NOMO-1 treated with DMSO at 0.1 percent for 48 hours (cell line): ENCODE measurements around the gene JUP.
A peak's percentile ranks its signal among the peaks of the same experiment; 100 is the strongest.
"Not testable (repeated sequence)": the region's sequence is repeated elsewhere in the genome, so short reads cannot be mapped to it uniquely, and the experiment has no call there.

Source experiments
- DNase-seq: peaks from one replicate; lab custom pipeline; 2025; ENCODE audit not compliant: unreplicated experiment; lab: John Stamatoyannopoulos, UW

The JUP gene

DNA sequence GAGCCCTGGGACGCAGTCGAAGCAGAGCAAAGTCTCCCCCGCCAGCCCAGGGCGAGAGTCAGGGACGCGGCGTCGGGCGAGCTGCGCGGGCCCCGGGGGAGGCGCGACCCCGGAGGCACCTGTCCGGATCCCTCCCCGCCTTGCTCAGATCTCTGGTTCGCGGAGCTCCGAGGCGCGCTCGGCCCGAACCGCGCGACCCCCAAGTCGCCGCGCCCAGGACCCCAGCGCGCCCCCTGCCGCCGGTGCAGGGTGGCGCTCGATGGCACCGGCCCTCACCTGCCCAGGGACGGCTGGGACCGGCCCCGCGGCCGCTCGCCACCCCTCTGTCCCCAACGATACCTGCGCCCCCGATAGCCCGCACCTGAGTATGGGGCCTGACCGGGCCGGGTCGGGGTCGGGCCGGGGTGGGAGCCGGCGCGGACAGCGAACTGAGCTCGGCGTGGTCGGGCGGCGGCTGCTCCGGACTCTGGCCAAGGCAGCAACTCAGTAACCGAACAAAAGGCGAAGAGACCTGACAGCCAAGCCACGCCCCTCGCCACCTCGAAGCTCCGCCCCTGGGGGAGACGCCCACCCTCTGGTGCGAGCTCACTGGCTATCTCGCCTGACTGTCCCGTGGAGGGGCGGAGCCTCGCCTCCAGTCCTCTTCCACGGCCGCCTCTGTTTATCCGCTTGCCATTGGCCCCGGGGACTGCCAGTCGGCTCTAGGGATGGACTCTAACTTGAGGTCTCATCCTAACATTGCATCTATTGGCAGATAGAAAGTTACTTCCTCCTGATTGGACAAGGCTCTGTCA lies at the start of gene JUP:
Gene JUP (minus strand): TSS at position 485 of the 794 bp plus-strand sequence. CDS start 14,857 bp downstream, outside the sequence.
- peak; percentile 96 for DNase-seq

DNA sequence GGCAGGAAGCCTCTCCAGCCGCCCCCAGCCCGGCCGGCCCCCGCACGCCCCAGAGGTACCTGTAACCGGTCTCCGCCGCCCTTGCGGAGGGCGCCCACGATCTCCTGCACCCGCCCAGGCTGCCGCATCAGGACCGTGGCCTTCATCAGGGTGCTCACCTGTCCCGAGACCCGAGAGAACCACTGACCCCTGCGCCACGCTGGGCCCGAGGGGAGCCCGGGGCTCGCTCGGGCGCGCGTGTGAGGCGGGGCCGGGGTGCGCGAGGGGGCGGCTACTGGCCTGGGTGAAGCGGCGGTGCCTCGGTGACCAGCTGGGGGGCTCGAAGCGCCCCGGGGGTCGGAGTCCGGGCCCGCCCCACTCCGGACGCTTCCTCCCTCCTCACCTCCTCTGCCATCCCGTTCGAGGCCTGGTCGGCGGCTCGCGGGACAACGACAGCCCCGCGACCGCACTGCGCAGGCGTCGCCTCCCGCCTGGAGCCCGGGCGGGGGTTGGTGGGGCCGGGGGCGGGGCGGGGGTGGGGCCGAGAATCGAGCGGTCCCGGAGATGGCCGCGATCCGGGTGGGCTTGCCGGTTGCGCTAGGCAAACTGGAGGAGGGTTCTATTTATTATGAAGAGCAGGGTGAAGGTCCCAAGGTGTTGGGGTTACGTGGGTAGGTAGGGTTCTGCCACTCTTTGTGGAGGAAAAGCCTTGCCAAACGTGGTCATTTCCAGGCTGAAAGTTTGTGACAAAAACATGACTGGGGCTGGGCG lies 49.5 kb upstream of the JUP start, which contains the start of gene NT5C3B:
Gene NT5C3B (minus strand): TSS at position 433 of the 750 bp plus-strand sequence. CDS start 39 bp downstream, at position 394.
- DNase-seq = no peak

DNA sequence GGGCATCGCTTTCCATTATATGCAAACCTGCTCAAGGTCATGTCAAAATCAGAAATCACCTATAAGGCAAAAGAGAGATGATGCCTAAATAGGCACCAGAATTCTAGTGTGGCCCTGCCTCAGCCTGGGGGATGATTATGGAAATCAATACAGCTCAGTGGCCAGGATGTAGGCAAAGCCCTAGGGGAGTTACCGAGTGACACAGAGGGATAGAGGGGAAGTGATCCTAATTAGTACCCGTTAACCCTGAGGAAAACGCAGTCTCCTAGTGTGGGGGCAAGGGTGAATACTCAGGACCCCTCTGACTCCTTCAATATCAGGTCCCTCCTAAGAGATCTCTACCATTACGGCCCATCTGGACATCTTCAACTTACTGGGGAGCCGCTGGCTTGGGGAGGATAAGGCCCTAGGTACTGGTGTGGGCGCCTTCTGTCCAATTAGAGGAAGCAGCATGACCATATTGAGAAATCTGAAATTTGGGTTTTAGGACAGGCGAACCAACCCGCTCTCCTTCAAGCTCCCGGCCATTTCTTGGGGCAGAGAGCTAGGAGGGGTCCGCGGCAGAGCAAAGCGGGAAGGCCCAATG lies 48.8 kb upstream of the JUP start:
- DNase-seq = peak; percentile 31

DNA sequence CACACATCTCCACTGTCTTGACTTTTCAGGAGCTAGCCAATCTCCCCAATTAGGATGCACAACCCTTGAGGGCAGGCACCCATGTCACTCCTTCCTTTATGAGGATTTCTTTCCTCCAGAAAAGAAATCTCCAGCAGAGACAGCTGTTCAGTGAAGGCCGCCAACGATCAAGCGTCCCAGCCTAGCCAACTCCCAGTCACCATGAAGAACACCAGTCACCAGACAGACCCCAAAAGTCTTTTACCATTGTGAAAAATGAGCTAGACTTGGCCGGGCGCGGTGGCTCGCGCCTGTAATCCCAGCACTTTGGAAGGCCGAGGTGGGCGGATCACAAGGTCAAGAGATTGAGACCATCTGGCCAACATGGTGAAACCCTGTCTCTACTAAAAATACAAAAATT lies 43.5 kb upstream of the JUP start:
- not testable (repeated sequence) for DNase-seq

DNA sequence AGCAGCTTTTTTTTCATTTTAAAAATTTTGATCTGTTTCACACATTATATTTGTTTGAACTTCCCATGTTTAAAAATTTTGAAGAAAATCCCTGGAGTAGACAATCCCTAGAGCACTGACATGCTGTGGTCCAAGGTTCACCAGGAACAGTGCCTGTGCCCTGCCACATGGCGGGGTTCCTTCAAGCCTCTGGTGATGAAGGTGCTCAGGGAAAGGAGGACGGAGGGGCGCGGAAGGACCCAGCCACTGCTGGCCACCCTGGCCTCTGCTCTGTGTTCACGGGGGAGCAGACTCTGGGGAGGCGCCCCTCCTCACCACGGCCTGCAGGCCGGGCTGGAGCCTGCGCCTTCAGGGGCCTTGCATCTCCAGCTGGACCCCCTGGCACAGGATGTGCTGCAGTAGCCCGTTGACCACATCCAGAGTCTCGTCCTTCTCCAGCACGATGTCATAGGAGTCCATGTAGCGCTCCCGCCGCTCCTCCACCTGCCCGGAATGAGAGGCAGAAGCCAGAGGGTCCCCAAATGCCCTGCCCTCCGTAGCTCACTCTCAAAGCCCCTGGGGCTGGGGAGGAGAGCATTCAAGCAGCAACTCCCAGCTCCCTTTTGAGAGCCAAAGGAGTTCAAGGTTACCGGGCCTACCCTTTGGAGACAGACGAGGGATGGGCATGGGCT lies 38.8 kb upstream of the JUP start:
- DNase-seq = no peak

DNA sequence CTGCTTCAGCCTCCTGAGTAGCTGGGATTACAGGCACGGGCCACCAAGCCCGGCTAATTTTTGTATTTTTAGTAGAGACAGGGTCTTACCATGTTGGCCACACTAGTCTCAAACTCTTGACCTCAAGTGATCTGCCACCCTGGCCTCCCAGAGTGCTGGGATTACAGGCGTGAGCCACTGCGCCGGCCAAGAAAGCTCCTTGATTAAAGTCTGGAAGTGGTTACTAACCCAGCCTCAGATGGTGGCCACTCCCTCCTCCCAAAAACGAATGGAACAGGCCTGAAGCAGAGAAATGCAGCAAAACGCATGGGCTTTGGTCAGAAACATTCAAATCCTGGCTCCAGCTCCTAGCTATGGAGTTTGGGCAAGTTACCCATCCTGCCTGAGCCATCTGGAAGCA lies 37.6 kb upstream of the JUP start:
- DNase-seq = no peak

DNA sequence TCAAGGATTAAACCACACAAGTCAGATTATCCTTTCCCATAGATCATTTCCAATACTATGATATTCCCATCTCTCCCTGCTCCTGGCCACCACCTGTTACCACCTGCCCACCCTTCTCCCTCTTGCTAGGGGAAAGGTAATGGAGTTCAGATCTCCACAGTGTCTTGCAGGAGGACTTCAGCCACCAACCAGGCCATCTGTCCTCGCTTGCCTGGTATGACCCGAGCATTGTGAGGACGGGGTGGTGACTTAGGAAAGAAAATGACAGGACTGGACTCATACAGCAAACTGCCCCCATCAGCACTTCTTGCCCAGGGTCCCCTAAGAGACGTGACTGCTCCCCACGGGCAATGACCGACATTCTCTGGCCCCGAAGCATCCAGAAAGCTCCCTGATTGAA lies 37.1 kb upstream of the JUP start:
- no peak for DNase-seq

DNA sequence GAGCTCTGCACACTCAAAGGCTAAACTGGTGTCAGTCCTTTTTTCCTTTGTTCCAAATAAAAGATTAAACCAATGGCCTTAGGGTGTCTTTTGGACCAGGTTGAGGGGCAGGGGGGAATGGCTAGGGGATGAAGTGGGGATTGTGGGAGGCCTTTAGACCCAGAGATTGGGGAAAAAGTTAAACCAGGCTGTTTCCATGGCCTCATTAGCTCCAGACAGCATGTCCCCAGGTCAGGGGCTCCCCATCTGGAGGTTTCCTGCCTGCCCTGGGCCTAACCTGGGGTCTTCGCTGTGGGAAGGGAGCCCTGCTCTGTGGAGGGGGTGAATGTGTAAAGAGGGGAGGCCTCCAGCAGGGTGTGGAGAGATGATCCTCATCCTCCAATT lies 36.6 kb upstream of the JUP start:
- no peak for DNase-seq

DNA sequence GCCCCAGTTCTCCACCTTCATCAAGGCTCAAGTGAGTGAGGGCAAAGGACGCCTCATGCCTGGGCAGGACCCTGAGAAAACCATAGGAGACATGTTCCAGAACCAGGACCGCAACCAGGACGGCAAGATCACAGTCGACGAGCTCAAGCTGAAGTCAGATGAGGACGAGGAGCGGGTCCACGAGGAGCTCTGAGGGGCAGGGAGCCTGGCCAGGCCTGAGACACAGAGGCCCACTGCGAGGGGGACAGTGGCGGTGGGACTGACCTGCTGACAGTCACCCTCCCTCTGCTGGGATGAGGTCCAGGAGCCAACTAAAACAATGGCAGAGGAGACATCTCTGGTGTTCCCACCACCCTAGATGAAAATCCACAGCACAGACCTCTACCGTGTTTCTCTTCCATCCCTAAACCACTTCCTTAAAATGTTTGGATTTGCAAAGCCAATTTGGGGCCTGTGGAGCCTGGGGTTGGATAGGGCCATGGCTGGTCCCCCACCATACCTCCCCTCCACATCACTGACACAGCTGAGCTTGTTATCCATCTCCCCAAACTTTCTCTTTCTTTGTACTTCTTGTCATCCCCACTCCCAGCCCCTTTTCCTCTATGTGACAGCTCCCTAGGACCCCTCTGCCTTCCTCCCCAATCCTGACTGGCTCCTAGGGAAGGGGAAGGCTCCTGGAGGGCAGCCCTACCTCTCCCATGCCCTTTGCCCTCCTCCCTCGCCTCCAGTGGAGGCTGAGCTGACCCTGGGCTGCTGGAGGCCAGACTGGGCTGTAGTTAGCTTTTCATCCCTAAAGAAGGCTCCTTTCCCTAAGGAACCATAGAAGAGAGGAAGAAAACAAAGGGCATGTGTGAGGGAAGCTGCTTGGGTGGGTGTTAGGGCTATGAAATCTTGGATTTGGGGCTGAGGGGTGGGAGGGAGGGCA lies 36.0 kb upstream of the JUP start:
- DNase-seq = no peak

DNA sequence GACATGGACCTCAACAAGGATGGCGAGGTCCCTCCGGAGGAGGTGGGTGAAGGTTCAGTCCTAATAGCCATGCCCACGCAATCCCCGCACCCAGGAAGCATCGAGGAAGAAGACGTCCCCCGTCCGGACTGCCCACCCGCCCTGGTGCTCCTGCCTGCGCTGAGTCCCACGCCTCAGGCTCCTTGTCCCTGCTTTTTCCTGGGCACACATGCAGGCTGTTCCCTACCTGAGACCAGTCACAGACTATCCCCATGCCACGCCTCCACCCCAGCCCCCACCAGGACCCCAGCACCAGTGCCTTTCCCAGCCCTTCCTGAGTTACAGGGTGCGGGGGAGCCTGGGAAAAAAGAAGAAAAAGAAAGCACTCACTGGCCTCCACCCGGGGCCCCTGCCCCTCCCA lies 35.3 kb upstream of the JUP start:
- no peak for DNase-seq

DNA sequence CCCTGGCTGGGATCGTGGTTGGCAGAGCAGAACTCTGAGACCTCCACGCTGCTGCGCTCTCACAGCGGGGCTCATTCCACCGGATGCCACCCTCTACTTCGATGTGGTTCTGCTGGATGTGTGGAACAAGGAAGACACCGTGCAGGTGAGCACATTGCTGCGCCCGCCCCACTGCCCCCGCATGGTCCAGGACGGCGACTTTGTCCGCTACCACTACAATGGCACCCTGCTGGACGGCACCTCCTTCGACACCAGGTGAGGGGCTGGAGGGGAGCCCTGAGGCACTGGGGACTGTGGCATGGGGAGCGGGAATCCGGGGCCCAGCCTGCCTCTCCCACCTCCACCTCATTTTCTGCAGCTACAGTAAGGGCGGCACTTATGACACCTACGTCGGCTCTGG lies 31.5 kb upstream of the JUP start:
- DNase-seq = no peak

DNA sequence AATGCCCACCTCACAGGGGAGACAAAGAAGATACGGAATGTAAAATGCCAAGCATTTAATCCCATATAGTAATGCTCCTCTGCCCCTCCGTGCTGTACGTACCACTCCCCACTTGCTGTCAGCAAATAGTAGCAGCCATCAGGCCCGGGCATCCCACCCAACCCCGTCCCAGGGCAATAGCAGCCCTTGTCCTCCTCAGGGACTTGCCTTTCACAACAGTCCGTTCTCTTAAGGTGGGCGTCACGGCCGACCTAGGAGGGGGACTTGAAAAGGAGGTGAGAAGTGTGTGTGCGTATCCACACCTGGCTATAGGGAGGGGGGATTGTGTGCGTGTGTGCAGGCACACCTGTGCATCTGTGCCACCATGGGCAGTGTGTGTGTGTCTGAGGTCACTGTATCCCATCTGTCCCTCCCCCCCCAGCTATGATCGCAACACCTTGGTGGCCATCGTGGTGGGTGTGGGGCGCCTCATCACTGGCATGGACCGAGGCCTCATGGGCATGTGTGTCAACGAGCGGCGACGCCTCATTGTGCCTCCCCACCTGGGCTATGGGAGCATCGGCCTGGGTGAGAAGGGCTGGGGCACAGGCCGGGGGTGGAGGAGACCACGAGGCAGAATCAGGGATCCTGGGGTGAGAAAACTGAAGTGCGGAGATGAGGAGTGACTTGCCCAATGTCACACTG lies 30.3 kb upstream of the JUP start:
- DNase-seq = no peak

DNA sequence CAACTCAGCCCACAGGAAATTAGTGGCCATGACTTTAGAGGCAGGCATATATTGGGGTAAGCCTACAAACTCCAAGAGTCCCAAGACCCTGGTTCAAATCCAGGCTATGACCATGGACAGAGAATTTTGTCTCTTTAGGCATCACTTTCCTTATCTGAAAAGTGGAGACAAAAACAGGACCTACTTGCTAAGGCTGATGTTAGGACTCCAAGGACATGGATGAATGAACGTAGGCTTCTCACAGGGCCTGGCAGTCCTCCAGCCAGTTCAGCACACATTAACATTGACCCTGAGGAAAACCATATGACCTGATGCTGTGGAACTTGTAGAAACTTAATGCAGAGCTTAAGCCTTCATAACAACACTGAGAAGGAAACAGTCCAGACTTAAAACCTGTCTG lies 27.7 kb upstream of the JUP start:
- DNase-seq = no peak

DNA sequence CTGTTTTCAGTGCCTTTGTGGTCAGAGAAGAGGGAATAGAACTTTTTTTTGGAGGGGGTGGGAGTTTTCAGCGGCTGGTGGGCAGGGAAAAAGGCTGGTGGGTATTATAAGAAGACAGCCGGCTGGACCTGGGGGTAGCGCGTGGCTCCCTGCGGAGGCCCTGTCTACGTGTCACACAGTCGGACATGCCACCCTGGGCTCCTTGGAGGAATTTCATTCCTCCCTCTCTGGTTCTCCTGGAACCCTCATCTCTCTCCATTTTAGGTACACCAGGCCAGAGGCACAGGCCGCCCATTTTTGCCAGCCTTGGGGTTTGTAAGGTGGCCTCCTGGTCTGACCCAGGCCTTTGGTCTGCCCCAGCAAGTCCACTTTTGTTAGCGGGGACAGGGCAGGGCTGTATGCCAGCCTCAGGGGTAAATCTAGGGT lies 27.2 kb upstream of the JUP start:
- DNase-seq = no peak

DNA sequence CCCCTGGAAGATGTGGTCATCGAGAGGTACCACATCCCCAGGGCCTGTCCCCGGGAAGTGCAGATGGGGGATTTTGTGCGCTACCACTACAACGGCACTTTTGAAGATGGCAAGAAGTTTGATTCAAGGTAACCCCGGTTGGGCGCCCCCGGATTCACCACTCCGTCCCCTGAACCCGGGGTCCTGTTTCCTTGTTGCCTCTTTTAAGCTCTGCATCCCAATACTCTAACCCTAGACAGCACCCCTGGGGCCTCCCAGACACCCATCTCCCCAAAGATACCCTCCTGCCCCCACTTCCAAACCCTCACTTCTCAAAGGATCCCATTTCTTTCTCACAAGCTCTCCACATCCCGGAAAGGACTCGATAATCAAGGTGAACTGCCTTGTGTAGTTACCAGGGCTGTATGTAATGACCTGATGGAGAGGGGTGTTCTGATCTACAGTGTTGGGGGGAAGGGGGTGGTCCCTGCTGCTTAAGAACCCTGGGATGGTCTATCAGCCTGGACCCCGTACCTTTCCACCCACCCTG lies 26.7 kb upstream of the JUP start:
- no peak for DNase-seq

DNA sequence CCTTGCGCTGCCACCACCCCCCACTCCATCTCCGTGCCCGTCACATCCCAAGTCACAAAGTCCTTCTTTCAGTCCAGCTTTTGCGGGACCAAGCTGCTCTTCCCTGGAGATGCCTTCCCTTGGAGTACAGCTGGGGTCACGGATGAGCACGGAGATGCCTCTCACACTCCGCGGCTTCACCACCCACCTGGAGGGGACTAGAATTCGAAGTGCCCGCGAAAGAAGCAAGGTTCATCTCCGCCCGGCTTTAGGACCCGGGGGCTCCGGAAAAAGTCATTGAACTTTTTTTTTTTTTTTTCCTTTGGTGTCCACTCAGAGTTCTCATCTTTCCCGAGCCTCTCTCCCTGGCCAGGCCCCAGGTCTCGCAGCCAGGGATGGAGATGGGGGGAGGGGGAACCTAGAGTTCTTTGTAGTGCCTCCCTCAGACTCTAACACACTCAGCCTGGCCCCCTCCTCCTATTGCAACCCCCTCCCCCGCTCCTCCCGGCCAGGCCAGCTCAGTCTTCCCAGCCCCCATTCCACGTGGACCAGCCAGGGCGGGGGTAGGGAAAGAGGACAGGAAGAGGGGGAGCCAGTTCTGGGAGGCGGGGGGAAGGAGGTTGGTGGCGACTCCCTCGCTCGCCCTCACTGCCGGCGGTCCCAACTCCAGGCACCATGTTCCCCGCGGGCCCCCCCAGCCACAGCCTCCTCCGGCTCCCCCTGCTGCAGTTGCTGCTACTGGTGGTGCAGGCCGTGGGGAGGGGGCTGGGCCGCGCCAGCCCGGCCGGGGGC lies 26.1 kb upstream of the JUP start, which contains the start of gene FKBP10:
Gene FKBP10 (plus strand): TSS at position 624 of the 771 bp plus-strand sequence. CDS start 31 bp downstream, at position 655.
- peak; percentile 31 for DNase-seq

DNA sequence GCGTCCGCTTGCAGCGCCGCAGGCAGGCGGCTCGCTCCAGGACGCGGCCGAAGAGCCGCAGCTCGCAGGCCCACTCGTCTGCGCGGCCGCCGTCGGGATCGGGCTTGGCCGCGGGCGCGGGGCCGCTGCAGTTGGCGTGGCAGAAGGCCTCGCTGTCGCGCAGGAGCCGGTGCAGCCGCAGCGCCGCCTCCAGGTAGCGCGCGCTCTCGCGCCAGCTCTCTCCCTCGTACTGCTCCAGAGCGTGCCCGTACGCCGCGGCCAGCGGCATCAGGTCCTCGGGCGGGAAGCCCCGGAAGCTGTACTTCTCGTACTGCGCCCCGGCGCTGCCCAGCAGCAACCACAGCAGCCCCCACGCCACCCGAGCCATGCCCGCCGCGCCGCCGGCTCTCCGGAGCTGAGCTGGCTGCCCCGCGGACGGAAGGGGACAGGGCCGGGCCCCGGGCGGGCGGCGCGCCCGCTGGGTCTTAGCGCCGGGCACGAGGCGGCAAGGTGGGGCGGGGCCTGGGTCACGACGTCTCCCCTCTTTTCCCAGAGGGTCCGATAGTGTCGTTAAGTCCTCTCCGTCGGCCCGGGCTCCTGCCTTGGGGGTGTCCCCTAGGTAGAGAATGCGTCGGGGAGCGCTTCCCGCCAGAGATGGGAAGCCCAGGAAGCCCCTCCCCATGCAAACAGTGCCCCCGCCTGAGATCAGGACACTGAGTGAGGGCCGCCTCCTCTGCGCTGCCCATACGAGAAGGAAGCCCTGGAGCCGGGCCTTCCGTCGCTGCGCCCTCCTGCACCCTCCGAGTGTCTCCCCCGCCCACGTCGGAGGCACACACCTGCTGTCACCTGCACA lies 25.3 kb upstream of the JUP start, which contains the start of gene P3H4:
Gene P3H4 (minus strand): TSS at position 401 of the 832 bp plus-strand sequence. CDS start 34 bp downstream, at position 367.
- peak; percentile 66 for DNase-seq
